Measurements from ENCODE around the gene KIFAP3. TPM values are rescaled to one million over a fixed set of nuclear protein-coding genes. Genes with fewer than 3 reads are reported as not detected.
"Not testable (repeated sequence)": the region's sequence is repeated elsewhere in the genome, so short reads cannot be mapped to it uniquely, and the experiment has no call there.

KIFAP3 gene
- total RNA-seq, 1 donor from 2014 or later: 21.1 TPM

DNA sequence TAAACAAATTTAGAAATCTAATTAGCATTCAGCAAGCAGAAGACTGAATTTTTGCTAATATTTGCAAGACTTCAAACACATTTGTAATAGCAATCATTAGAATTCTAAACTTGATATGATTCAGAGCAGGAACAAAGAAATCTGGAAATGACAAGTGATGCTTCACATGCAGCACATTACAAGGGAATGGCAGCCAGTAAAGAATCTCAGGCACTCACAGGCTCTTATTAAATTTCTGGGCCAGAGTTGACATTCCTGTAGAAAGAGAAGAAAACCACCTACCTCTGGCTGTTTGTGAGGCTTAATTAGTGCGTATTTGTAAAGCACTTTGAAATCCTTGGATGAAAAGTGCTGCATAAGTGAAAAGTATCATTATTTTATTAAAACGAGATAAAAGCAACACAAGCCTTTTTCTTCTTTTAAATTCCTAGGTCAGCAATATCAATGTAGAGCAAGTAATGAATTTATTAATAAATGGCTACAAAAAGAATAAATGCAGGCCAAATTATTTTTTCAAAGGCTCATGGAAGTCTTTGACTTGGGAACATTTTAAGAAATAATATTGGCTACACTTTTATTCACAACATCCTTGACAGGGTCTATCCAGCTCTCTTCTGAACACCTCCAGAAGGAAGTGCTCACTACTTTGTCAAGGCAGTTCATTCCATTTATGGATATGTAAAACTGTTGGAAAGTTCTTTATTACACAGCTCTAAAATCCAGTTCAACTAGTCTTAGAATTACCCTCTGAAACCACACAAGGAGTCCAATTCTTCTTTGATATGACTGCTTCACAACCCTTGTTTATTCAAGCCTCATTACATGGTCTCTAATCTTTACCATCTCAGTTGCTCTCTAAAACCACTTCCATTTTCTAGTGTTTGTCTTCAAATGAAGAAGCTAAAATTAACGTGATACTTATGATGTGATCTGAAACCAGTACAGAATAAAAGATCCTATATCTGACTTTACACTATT lies 148.7 kb downstream of the KIFAP3 start:
- no peak for DNase-seq (ENCODE audit: extremely low read depth, low read depth, low spot score)

DNA sequence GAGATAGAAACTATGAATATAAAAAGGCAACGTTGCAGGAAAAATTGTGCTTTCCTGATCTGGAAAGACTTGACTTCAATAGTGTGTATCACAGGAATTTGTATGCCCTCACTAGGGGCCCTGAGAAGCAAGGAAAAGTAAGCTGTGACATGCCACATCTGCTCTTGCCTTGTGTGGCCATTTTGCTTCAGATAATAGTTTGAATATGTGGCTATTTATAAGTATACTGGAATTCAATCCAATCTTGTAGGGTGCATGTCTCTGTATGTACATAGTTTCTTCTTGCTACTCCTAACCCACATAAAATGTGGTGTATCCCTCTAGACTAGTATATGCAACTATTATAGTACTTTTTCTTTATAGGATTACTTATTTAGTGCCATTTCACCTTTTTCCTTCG lies 149.7 kb downstream of the KIFAP3 start:
- no peak for DNase-seq (ENCODE audit: extremely low read depth, low read depth, low spot score)

DNA sequence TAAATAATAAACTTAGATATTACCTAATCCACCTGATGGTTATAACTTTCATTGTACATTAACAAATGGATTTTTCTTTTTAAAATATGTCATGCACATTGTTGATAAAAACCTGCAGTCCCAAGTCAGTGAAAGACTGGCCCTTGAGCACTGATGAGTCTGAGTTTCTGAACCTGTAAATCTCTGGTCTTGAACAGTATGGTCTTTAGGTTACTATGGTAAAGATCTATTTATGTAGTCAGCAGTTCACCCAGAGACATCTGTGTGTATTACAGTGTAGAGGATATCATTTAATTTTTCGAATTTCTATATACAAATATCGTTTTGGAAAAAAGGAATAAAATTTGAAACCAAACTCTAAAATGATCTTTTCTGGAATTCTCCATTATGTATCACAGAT lies 150.4 kb downstream of the KIFAP3 start:
- DNase-seq (ENCODE audit: extremely low read depth, low read depth, low spot score): no peak

DNA sequence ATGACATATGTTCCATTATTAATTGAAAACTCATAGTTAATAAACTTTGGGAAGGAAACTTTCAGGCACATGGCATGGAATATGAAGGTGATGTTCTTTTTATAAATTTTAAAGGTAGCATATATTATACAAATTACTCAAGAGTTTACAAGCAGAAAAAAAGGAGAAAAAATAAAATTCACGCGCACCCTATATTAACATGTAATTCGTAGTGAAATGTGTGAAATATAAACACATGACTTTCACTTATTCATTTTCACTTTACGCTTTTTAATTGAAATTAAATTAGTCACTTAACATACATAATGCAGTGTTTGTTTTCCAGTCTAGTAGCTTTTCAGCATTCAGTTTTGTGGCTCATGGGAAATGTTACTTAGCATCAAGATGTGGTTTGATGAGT lies 153.4 kb downstream of the KIFAP3 start:
- no peak for DNase-seq (ENCODE audit: extremely low read depth, low read depth, low spot score)

DNA sequence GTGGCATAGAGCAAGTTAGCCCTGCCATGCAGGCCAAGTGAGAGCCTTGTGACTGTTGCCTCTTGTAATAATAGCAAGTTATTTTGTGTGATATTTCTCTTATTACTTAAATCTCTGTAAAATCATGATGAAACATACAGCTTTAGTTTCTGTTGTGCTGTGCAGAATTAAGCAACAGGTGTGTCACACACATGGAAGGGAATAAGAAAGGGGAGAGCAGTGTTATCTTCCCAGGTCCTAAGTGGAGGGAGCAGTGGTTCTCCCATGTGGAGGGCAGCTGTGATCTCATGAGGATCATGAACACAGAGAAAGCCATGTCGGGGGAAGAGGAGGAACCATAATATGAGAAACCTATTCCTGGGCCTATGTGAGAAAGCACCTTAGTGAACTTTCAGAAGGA lies 155.6 kb downstream of the KIFAP3 start:
- no peak for DNase-seq (ENCODE audit: extremely low read depth, low read depth, low spot score)

DNA sequence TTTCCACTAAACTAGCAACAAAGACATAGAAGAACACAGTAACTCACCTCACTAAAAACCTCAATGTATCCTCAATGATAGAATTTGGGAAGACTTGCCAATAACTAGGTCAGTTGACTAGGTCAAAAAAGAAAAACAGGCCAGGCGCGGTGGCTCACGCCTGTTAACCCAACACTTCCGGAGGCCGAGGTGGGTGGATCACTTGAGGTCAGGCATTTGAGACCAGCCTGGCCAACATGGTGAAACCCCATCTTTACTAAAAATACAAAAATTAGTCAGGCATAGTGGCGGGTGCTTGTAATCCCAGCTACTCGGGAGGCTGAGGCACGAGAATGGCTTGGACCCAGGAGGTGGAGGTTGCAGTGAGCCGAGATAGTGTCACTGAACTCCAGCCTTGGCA lies 156.3 kb downstream of the KIFAP3 start:
- DNase-seq (ENCODE audit: extremely low read depth, low read depth, low spot score): not testable (repeated sequence)

DNA sequence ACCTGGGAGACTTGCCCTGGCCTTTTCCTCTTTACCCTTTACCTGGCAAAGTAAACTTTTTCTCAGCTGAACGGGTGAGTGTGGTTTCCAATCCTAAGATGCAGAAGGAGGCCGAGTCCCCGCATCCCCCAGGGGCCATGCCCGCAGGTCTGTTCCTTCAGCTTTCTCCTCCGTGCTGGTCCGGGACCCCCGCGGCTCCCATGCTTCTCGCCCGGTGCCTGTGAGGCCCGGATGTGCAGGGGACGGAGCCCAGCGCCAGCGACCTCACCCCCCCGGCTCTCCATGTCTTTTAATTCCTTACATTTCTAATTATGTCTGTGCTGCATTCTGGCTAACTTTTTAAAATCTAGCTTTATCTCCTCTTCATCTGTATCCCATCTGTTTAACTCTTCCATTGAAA lies 159.3 kb downstream of the KIFAP3 start:
- DNase-seq (ENCODE audit: extremely low read depth, low read depth, low spot score): no peak

DNA sequence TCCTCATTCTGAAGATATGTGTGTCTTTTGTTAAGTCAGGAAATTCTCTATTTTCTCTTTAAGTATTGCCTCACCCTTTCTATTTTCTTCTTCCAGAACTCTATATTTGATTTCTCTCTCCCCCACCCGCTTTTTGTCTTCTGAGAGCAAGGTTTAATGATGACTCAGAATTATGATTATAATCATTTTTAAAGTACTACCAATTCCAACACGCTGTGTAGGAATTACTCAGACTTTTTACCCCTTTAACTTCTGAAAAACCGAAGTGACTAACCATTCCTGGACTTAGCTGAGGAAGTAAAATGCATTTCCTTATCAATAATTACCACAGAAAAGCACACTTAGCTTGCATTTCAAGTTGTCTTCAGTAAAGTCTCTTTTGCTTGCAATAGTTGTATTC lies 160.0 kb downstream of the KIFAP3 start:
- no peak for DNase-seq (ENCODE audit: extremely low read depth, low read depth, low spot score)

DNA sequence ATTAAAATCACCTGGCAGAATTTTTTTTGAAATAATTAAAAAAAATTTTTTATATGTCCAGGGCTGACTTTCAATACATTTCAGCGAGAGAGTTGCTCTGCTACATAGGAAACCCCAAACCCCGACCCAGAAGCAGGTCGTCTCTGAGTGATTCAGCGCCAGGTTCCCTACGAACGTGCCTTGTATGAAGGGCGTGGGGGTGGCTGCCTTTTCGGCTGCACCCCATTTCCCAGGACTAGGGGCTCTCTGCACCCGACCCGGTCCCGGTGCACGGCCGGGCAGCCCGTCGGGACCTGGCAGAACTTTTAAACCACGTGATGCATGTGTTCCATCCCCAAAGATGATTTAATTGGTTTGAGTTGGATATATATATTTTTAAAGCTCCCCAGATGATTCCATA lies 165.0 kb downstream of the KIFAP3 start:
- DNase-seq (ENCODE audit: extremely low read depth, low read depth, low spot score): no peak

DNA sequence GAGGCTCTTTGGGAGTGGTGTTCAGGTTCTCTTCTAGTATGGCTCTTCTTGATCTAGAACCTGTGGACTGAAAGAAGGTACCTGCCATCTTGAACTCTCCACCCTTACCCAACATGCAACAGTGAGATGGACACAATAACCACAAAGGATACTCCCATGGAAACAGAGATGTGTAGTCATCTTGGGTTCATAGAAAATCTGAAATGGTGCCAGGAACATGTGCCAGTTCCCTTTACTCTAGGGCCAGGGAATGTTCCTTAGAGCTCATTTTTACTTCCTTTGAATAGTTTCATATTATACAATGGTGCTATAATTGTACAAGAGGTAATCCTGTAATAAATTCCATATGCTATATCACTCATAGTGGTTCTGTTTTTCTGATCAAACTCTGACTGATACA lies 167.6 kb downstream of the KIFAP3 start:
- no peak for DNase-seq (ENCODE audit: extremely low read depth, low read depth, low spot score)

DNA sequence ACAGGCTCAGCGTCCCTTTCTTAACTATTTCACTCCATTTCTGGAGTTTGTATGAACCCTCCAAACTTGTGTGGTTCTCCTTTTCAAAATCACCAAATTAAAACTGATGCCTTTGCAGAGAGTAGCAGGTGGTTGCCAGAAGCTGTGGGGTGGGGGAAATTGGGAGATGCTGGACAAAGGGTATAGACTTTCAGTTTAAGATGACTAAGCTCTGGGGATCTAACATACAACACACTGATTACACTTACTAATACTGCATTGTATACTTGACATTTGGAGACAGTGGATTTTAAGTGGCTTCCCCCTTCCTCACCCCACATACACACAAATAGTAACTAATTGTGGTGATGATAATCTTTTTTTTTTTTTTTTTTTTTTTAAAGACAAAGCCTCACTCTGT lies 169.7 kb downstream of the KIFAP3 start:
- no peak for DNase-seq (ENCODE audit: extremely low read depth, low read depth, low spot score)

DNA sequence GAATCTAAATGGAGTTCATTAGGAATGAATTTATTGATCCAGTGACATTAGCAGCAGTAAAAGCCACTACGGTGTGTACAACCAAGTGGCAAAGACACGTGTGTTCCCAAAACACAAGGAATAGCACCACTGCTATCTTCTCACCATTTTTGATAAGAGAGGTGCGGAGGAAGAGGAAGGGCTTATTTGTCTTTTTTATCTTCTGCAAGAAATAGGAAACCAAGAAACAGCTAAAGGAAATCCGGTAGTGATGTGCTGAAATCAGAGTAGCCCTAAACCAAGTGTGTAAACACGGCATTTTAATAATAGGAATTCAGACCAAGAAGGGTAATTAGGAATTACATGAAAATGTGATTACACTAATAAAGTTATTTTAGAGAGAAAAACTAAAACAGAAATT lies 171.7 kb downstream of the KIFAP3 start:
- no peak for DNase-seq (ENCODE audit: extremely low read depth, low read depth, low spot score)

DNA sequence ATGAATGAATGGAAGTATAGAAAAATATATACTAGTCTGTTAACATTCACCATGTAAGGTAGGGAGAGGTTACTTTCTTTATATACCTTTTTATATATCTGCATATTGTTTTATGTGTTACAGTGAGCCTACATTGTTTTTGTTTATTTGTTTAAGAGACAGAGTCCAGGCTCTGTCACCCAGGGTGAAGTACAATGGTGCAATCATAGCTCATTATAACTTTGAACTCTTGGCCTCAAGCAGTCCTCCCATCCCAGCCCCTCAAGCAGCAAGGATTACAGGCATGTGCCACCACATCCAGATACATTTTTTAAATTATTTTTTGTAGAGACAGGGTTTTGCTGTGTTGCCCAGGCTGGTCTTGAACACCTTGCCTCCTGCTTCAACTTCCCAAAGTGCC lies 173.4 kb downstream of the KIFAP3 start:
- no peak for DNase-seq (ENCODE audit: extremely low read depth, low read depth, low spot score)

DNA sequence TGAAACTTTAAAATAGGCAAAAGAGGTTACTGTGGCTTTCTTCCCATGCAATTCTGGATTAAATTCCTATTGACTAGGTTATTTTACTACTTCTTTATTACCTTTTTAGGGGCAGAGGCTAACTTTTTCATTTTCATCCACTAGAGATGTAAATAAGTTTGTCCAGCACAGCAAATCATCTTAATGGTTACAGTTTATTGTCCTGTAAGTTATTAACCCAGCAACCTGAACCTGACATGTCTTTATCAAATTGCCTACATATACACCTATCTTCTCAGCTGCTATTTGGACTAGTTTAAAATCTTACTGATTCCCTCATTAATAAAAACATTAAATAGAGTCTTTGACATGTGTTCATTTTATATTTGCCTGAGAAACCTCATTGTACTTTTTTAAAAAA lies 173.9 kb downstream of the KIFAP3 start:
- DNase-seq (ENCODE audit: extremely low read depth, low read depth, low spot score): no peak

DNA sequence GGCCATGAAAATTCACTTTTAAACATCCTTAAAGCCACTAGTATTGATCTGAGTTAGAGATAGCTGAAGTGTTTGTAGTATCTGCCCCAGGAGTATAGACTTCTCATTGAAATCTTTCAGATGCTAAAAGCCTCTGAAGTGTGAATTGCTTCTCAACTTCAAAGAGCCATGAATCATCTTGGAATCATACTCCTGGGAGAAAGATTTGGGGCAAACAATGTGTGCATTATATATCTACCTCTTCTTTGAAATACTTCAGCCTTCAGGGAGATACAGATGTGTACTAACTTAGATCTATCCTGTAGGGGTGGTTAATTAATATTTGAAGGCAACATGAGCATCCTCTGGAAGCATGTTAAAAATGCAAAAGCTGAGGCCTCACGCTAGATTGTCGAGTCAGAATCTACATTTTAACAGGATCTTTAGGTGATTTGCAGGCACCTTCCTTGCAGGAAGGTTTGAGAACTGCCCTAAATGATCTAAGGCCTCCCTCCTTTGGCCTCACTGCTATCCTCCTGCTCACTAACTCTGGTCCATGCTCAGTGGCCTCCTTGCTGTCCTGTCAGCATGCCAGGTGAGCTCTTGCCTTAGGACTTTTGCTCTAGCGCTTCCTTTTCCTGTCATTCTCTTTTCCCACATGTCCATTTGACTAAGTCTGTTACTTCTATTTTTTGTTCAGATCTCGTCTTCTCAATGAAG lies 174.8 kb downstream of the KIFAP3 start:
- no peak for DNase-seq (ENCODE audit: extremely low read depth, low read depth, low spot score)

DNA sequence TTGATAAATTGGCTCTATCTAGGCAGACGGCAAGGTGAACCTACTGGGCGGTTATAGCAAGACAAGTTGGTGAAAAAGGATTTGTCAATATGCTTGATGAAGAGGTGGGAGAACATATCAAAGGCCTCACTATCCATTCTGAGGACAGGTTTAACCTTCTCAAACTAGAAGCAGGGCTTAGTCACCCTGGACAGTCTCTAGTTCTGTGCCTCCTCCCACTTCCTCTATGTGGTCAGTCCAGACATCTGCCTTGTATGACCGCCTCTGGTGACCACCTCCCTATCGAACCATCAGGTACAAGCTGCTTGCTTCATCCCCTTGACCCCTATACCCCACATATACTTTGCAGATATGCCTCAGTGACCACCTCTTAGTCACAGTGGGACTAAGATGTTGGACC lies 178.5 kb downstream of the KIFAP3 start:
- DNase-seq (ENCODE audit: extremely low read depth, low read depth, low spot score): no peak

DNA sequence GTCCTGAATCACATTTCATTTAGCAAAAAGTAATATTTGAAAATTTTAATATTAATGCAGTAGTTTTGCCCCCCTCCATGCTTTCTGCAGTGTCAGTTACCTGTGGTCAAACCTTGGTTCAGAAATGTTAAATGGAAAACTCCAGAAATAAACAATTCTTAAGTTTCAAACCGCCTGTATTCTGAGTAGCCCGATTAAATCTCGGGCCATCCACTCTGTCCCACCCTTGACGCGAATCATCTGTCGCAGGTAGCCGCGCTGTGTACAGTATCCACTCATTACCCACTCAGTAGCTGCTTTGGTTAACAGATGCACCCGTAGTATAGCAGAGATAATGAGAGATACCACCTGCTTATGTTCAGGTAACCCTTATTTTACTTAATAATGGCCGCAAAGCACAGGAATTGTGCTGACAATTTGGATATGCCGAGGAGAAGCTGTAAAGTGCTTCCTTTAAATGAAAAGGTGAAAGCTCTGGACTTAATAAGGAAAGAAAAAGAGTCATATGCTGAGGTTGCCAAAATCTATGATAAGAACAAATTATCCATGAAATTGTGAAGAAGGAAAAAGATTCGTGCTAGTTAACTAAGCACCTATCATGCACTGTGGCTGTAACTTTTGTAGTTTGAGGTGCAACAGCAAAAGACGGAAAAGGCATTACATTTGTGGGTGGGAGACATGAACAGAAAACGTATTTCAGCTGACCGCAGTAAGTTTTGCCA lies 179.9 kb downstream of the KIFAP3 start:
- DNase-seq (ENCODE audit: extremely low read depth, low read depth, low spot score): no peak

DNA sequence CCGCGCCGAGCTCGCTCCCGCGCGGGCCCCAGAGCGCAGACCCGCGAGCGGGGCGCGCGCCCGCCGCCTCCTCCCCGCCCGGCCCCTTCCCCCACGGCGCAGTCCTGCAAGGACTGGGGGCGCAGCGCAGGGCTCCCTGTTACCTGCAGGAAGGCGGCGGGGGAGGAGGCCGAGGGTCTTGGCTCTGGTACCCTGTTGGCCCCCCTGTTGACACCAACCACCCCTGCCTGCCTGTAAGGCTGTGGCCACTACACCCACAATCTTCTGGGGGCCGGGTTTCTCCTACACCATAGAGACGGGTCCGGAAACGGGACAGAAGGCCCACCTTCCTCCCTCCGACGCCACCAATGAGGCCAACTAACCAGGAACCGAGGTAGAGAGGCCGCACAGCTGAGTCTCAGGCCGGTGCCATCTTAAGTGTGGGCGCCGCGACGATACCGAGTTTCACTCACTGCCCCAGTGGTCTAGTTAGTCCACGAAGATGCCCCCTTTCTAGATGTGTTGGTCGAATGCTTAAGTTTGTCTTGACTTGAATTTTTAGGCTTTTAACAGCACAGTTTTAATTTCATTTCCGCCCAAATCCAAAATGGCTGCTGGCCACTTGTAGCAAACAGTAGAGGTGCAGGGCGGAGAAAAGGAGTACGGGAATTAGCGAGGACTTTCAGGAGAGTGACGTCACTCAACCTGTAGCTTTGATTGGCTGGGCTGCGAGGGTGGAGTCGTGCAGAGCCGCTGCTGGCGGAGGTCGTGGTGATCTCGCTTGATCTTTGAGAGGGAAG lies 180.7 kb downstream of the KIFAP3 start, which contains the start of gene SCYL3:
Gene SCYL3 (minus strand): TSS at position 252 of the 779 bp plus-strand sequence. CDS start 5,056 bp downstream, outside the sequence.
- DNase-seq (ENCODE audit: extremely low read depth, low read depth, low spot score): peak; percentile 97

DNA sequence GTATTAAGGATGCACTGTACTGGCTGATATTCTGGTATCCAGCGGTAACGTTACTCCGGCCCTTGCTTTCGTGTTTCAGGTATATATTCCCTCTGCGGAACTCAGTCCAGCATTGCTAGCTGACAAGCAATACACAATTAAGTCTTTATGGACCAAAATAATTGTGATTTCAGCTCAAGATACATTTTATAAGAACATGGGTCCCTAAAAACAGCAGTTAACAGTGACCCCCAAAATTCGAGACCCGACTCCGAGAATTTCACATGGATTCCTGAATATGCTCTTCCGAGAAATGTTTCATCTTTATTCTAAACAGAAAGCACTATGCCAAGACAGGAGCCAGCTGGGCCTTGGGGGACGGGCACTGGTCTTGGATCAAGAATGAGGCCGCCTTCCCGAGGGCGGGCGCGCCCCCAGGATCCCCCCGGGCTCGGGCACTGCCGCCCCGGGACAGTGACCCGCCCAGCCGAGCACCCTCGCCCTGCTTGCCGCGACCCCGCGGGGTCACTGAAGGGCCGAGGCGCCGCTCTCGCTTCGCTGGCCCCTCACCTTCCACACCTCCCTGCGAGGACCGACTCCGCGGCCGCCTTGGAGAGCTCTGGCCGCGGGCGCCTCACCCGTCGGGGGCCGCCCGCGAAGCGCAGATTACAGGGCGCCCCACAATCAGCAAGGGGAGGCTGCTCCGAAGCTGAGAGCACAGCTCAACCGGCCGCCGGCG lies 181.4 kb downstream of the KIFAP3 start:
- no peak for DNase-seq (ENCODE audit: extremely low read depth, low read depth, low spot score)

Measured in glomerular endothelial cell (primary cell).